Osteoblast (primary cell): ENCODE results near the gene SLC37A3. TPM values are rescaled to one million over a fixed set of nuclear protein-coding genes. Genes with fewer than 3 reads are reported as not detected.

Experiments
- DNase-seq: peaks from one replicate; pipeline ENCODE4 v3.0.0; 2011; ENCODE audit warnings: low spot score, mixed read lengths; ENCODE audit not compliant: insufficient read length; ENCODE audit errors: missing footprints
- H2AFZ ChIP-seq: 2 replicates; pipeline ENCODE4 v1.6.0; 2011; ENCODE audit warnings: mild to moderate bottlenecking, low read length
- H3K27ac ChIP-seq: 2 replicates; pipeline ENCODE4 v1.5.1; 2011; ENCODE audit warnings: mild to moderate bottlenecking, low read depth, low read length, moderate library complexity
- H3K27me3 ChIP-seq: 2 replicates; pipeline ENCODE4 v1.6.0; 2012; ENCODE audit warnings: mild to moderate bottlenecking, control low read depth, inconsistent platforms, low read length, moderate library complexity; ENCODE audit not compliant: insufficient read depth
- H3K36me3 ChIP-seq: 2 replicates; pipeline ENCODE4 v1.5.1; 2011; ENCODE audit warnings: mild to moderate bottlenecking, low read length, control low read depth, moderate library complexity; ENCODE audit not compliant: insufficient read depth
- H3K4me1 ChIP-seq: 2 replicates; pipeline ENCODE4 v1.5.1; 2011; ENCODE audit warnings: mild to moderate bottlenecking, low read length, control low read depth, moderate library complexity; ENCODE audit not compliant: insufficient read depth
- H3K4me2 ChIP-seq: 2 replicates; pipeline ENCODE4 v1.6.0; 2011; ENCODE audit warnings: mild to moderate bottlenecking, low read length; ENCODE audit not compliant: insufficient read depth
- H3K4me3 ChIP-seq: fragments of 200-600 bp; sonication (generic); 3 replicates; pipeline ENCODE4 v1.5.1; 2012; ENCODE audit warnings: mild to moderate bottlenecking, low read length, inconsistent platforms; ENCODE audit not compliant: insufficient read depth
- H3K79me2 ChIP-seq: 2 replicates; pipeline ENCODE4 v1.6.0; 2012; ENCODE audit warnings: mild to moderate bottlenecking, low read length, control low read depth, inconsistent platforms; ENCODE audit not compliant: insufficient read depth
- H3K9me3 ChIP-seq: 2 replicates; pipeline ENCODE4 v1.5.1; 2011; ENCODE audit warnings: low read depth, low read length, control low read depth
- H4K20me1 ChIP-seq: 2 replicates; pipeline ENCODE4 v1.6.0; 2012; ENCODE audit warnings: mild to moderate bottlenecking, low read length, control low read depth; ENCODE audit not compliant: insufficient read depth
- total RNA-seq: library from RNA; depleted of rRNA; stranded (reverse); fragments of >200 nt; gene quantifications from 2 replicates; pipeline ENCODE4 v1.2.3, GENCODE V29; 2012
- TF ChIP-seq, protein P1 (sequence below): IDR thresholded peaks from 2 replicates; pipeline ENCODE4 v1.5.1; 2011; ENCODE audit warnings: mild to moderate bottlenecking, low read depth, low read length, moderate library complexity; ENCODE audit errors: extremely low read depth

SLC37A3 gene
- total RNA-seq, 1 donor: 73.5 TPM

DNA sequence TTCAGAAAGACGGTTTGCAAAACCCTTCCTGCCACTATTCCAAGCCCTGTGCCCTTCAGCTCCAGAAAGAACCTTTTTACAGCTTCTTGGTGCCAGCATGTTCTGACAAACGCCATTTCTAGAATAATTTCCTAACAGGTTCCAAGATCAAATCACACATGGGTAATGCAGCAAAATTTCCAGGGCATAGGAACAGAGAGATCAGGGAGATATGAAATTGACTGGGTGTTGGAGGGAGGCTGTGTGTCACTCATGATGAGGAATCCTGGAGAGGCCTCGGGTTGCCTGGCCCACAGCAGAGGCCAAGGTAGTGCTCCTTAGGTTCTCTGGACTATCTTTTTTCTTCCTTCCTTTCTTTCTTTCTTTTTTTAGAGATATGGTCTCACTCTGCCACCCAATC lies 35.1 kb upstream of the SLC37A3 start:
- no peaks in the 10 kb centered on the region for H4K20me1 ChIP-seq
- DNase-seq: peak; percentile 76
- no peak overlapping the region for H2AFZ ChIP-seq
- no peak overlapping the region for H3K27ac ChIP-seq
- H3K79me2 ChIP-seq: no peaks in the 10 kb centered on the region
- no peaks in the 10 kb centered on the region for H3K9me3 ChIP-seq
- no peaks in the 10 kb centered on the region for H3K27me3 ChIP-seq
- H3K4me2 ChIP-seq: no peak overlapping the region
- no peaks in the 10 kb centered on the region for H3K4me1 ChIP-seq
- H3K36me3 ChIP-seq: no peaks in the 10 kb centered on the region
- no peak overlapping the region for H3K4me3 ChIP-seq
- TF ChIP-seq, protein P1, sequence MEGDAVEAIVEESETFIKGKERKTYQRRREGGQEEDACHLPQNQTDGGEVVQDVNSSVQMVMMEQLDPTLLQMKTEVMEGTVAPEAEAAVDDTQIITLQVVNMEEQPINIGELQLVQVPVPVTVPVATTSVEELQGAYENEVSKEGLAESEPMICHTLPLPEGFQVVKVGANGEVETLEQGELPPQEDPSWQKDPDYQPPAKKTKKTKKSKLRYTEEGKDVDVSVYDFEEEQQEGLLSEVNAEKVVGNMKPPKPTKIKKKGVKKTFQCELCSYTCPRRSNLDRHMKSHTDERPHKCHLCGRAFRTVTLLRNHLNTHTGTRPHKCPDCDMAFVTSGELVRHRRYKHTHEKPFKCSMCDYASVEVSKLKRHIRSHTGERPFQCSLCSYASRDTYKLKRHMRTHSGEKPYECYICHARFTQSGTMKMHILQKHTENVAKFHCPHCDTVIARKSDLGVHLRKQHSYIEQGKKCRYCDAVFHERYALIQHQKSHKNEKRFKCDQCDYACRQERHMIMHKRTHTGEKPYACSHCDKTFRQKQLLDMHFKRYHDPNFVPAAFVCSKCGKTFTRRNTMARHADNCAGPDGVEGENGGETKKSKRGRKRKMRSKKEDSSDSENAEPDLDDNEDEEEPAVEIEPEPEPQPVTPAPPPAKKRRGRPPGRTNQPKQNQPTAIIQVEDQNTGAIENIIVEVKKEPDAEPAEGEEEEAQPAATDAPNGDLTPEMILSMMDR: no peak

DNA sequence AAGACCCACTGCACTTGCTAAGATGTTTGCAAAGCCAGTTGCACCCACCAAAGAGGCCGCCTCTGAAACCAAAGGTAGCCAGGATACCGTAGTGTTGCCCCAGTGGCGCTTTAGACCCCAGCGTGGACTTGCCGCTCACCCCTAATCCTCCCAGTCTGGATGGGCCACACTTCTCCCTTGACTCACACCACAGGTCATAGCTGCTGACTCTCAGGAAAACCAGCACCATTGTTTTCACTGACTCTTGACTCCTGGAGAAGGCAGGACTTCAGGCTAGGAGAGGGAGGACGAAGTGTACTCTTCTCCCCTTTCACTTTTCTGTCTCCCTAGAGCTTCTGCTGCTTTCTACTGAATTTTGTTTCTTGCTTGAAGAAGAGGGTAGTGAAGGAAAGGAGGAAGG lies 27.8 kb upstream of the SLC37A3 start:
- no peak for DNase-seq
- H3K4me1 ChIP-seq: no peaks in the 10 kb centered on the region

DNA sequence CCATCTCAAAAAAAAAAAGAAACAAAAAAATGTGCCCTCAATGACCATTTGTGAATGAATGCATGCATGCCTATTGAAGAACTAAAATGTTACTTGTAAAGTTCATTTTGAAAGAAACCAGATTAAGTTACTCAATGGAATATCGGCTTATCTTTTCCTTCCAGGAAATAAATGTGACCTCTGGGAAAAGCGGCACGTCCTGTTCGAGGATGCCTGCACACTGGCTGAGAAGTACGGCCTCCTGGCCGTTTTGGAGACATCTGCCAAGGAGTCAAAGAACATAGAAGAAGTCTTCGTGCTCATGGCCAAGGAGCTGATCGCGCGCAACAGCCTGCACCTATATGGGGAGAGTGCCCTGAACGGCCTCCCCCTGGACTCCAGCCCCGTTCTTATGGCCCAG lies 27.4 kb upstream of the SLC37A3 start:
- Histone ChIP-seq H3K9me3 (no peaks in the 10 kb centered on the region), H3K4me2 (no peak overlapping the region), H3K4me3 (no peak overlapping the region), H3K27ac (no peak overlapping the region), H3K27me3 (peaks cover 3% of the 10 kb centered on the region), H3K36me3 (no peaks in the 10 kb centered on the region), H2AFZ (no peak overlapping the region), H3K79me2 (no peaks in the 10 kb centered on the region), H4K20me1 (no peaks in the 10 kb centered on the region), H3K4me1 (no peaks in the 10 kb centered on the region)
- DNase-seq: no peak
- TF ChIP-seq, protein P1: no peak

More for the DNA sequence above, 27.8 kb upstream of the SLC37A3 start:
- no peaks in the 10 kb centered on the region for H4K20me1 ChIP-seq
- H3K27ac ChIP-seq: no peak overlapping the region
- no peaks in the 10 kb centered on the region for H3K79me2 ChIP-seq
- no peak overlapping the region for H3K4me3 ChIP-seq
- no peak overlapping the region for H3K4me2 ChIP-seq
- H3K36me3 ChIP-seq: no peaks in the 10 kb centered on the region
- TF ChIP-seq, protein P1: no peak
- H3K9me3 ChIP-seq: no peaks in the 10 kb centered on the region
- no peak overlapping the region for H2AFZ ChIP-seq
- peaks cover 3% of the 10 kb centered on the region for H3K27me3 ChIP-seq

DNA sequence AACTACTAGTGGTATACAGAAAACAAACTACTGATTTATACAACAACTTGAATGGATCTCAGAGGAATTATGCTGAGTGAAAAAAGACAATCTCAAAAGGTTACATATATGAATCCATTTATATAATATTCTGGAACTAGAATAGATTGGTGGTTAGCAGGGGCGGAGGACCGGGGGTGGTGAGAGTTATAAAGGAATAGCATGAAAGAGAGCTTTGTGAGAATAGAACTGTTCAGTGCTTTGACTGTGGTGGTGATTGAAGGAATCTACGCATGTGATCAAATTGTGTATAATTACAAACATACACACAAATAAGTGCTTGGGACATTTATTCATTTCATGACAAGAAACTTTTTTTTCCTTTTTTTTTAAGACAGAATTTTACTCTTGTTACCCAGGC lies 25.2 kb upstream of the SLC37A3 start:
- Histone ChIP-seq H4K20me1 (no peaks in the 10 kb centered on the region), H3K4me1 (no peaks in the 10 kb centered on the region), H3K27me3 (peaks cover 3% of the 10 kb centered on the region), H2AFZ (no peak overlapping the region), H3K36me3 (no peaks in the 10 kb centered on the region), H3K4me3 (no peak overlapping the region), H3K4me2 (no peak overlapping the region), H3K79me2 (no peaks in the 10 kb centered on the region), H3K9me3 (no peaks in the 10 kb centered on the region), H3K27ac (no peak overlapping the region)
- no peak for DNase-seq
- TF ChIP-seq, protein P1: no peak
